ENCODE measurements around the gene ACSM6. TPM values are rescaled to one million over a fixed set of nuclear protein-coding genes. Genes with fewer than 3 reads are reported as not detected.
"Not testable (repeated sequence)": the region's sequence is repeated elsewhere in the genome, so short reads cannot be mapped to it uniquely, and the experiment has no call there.

The ACSM6 gene
- total and polyA plus RNA-seq, 2 donors (not counting 3 experiments of a cell fraction or from before 2014, with no cell fraction given): not detected

DNA sequence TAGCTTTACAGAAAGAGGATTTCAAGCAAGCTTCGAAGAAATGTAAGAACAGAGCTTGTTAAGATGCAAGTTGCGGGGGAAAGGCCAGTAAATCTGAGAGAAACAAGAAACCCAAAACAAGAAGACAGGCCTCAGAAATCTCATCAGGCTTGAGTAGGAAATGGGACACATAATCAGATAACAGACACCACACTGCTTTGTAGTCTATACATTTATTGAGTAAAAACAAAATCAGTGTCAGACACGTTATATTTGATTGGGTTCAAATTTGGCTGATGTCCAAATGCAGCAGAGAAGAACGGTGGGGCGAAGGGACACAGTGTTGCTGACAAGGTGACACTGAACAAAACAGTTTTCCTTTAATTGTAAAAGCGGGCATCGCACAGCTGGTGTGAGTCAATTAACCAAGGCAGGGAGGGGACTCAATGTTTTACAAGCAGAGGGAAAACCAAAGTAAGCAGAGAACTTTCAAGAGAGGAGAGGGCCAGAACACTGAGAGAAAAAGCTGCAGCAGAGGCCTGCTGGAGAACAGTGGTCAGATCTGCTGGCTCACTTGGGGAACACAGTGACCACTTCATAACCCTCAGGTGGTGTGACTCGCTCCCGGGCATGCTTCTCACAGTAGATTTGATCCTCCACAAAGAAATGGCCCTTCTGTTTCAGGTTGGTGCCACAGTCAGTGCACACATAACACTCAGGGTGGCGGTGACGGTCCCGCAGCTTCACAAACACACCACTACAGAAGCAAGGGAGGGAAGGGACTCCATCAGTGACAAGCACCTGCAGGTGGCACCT lies 43.5 kb downstream of the ACSM6 start:
- FAIRE-seq (no peak), DNase-seq (ENCODE audit: low read depth, low spot score) (no peak)
- TF ChIP-seq, protein P1, sequence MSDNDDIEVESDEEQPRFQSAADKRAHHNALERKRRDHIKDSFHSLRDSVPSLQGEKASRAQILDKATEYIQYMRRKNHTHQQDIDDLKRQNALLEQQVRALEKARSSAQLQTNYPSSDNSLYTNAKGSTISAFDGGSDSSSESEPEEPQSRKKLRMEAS (IDR thresholded peaks at IDR 0.05; ENCODE audit: insufficient read depth, insufficient read length): no peak

GRCh38 chr10:95240096-95240495 lies 46.1 kb downstream of the ACSM6 start:
- BruUV-seq (replicated peaks); H3K27ac ChIP-seq (ENCODE audit: insufficient read depth, low read depth, low read length); H3K4me3 ChIP-seq (replicated peaks in 1 of 3; ENCODE audit: insufficient read depth in 1 of 3, low read depth in 1 of 3, low read length in 3 of 3); H3K9me3 ChIP-seq (replicated peaks; ENCODE audit: control insufficient read depth, insufficient read depth, low read length); dilution Hi-C loops (cut with MboI; ENCODE audit: extremely low pct_ligation_motif_present, low sequenced_read_pairs); H3K4me2 ChIP-seq (ENCODE audit: insufficient read depth, low read length); H3K9ac ChIP-seq (replicated peaks; ENCODE audit: extremely low read depth, insufficient read depth, low read length); H3K9me1 ChIP-seq (replicated peaks; ENCODE audit: control insufficient read depth, extremely low read depth, insufficient read depth, low read length); H3K27me3 ChIP-seq (ENCODE audit: control insufficient read depth in 2 of 2, insufficient read depth in 2 of 2, low read length in 2 of 2); H4K20me1 ChIP-seq (replicated peaks; ENCODE audit: control insufficient read depth, extremely low read depth, insufficient read depth, low read length); POLR2A ChIA-PET; H3K79me2 ChIP-seq (ENCODE audit: control insufficient read depth, insufficient read depth, low read length); FAIRE-seq; H2AFZ ChIP-seq (ENCODE audit: low read depth, low read length); DNase-seq (ENCODE audit: low read depth, low spot score): not testable (repeated sequence)
- Histone ChIP-seq H3K36me3 (ENCODE audit: control insufficient read depth in 2 of 2, extremely low read depth in 1 of 2, insufficient read depth in 2 of 2, low read length in 2 of 2) (peaks cover 2 to 37% of the 10 kb centered on the region in 2 experiments), H3K4me1 (ENCODE audit: control insufficient read depth, extremely low read depth, insufficient read depth, low read length) (peaks cover 12% of the 10 kb centered on the region)
- CTCF ChIA-PET: interaction anchor here (0.9 to 4.5 kb wide), 4 partner anchors 10 to 123 kb away, joined by 3 to 50 read pairs (median 8); no protein-coding TSS in a partner anchor
- intact Hi-C loops (cut with micrococcal nuclease): loop anchor here (10.0 kb wide), 1 partner anchor 275 kb away; no protein-coding TSS in a partner anchor

More for the DNA sequence above, 43.5 kb downstream of the ACSM6 start:
- no peak overlapping the region for H3K4me3 ChIP-seq (replicated peaks in 1 of 3; ENCODE audit: insufficient read depth in 1 of 3, low read depth in 1 of 3, low read length in 3 of 3)
- peaks cover 12% of the 10 kb centered on the region for H3K4me1 ChIP-seq (ENCODE audit: control insufficient read depth, extremely low read depth, insufficient read depth, low read length)
- no peaks in the 10 kb centered on the region for H3K9me1 ChIP-seq (replicated peaks; ENCODE audit: control insufficient read depth, extremely low read depth, insufficient read depth, low read length)
- H3K27me3 ChIP-seq (ENCODE audit: control insufficient read depth in 2 of 2, insufficient read depth in 2 of 2, low read length in 2 of 2): no peaks in the 10 kb centered on the region
- no peak overlapping the region for H3K4me2 ChIP-seq (ENCODE audit: insufficient read depth, low read length)
- ChIA-PET POLR2A (no interaction called here), CTCF (interaction anchor here (1.2 to 4.7 kb wide), 6 partner anchors 9 to 128 kb away, joined by 3 to 32 read pairs (median 6); no protein-coding TSS in a partner anchor)
- H3K9me3 ChIP-seq (replicated peaks; ENCODE audit: control insufficient read depth, insufficient read depth, low read length): no peaks in the 10 kb centered on the region
- peaks cover 2 to 30% of the 10 kb centered on the region in 2 experiments for H3K36me3 ChIP-seq (ENCODE audit: control insufficient read depth in 2 of 2, extremely low read depth in 1 of 2, insufficient read depth in 2 of 2, low read length in 2 of 2)
- no peak overlapping the region for H2AFZ ChIP-seq (ENCODE audit: low read depth, low read length)
- intact Hi-C loops (cut with micrococcal nuclease): no loop called here
- H3K79me2 ChIP-seq (ENCODE audit: control insufficient read depth, insufficient read depth, low read length): no peaks in the 10 kb centered on the region
- no peak overlapping the region for H3K27ac ChIP-seq (ENCODE audit: insufficient read depth, low read depth, low read length)
- no peaks in the 10 kb centered on the region for H4K20me1 ChIP-seq (replicated peaks; ENCODE audit: control insufficient read depth, extremely low read depth, insufficient read depth, low read length)
- dilution Hi-C loops (cut with MboI; ENCODE audit: extremely low pct_ligation_motif_present, low sequenced_read_pairs): no loop called here
- no peak overlapping the region for H3K9ac ChIP-seq (replicated peaks; ENCODE audit: extremely low read depth, insufficient read depth, low read length)
- BruUV-seq (replicated peaks): TSS peak; percentile 89

All from endothelial cell of umbilical vein (primary cell).